Panc1 (cell line): ENCODE data around the gene TMEM41B.

Source experiments
- CTCF ChIP-seq: fragments of 450-650 bp; IDR thresholded peaks from 2 replicates; pipeline ENCODE4 v1.5.1; 2017; ENCODE audit warnings: mild to moderate bottlenecking
- REST ChIP-seq, 2 experiments: IDR thresholded peaks; 2 replicates each; pipeline ENCODE4 v1.6.1; 2011 to 2012; ENCODE audit warnings: low read depth in 2 of 2, control low read depth in 1 of 2, low read length in 1 of 2, mild to moderate bottlenecking in 1 of 2, moderate library complexity in 1 of 2; ENCODE audit not compliant: insufficient read depth in 1 of 2

- TF ChIP-seq CTCF, result no peak
- TF ChIP-seq REST (IDR thresholded peaks at IDR 0.05; ENCODE audit: insufficient read depth in 1 of 2, low read depth in 2 of 2, low read length in 1 of 2), result no peak
These were observed 790 bp upstream of the TMEM41B start for GRCh38 chr11:9315078-9315688.
